ENCODE results near the gene FBXW8.

DNA sequence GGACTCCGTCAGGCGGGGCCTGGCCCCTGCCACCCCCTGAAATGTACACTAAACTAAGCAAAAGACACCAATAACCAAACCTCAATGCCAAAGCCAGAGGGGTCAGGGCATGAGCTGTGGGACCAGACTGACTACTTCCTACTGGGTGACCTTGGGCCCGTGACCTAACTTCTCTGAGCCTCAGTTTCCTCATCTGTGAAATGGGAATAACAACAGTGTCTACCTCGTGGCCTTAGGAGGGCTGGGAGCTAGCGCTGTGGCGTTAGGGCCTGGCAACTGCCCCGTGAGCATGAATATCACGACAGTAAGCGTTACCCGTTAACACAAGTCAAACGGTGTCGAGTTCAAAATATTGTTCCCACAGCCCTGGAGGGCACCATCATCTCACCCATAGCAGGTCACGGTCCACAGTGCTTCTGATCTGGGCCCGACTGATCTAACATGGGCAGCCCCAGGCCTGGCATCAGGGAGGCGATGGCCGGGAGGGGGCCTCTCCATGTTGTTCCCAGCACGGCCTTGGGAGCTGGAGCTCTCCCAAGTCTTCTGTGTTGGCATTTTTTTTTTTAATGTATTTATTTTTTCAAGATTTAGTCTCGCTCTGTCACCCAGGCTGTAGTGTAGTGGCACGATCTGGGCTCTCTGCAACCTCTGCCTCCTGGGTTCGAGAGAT, 136.2 kb downstream of the FBXW8 start:
- TF ChIP-seq, protein P1, sequence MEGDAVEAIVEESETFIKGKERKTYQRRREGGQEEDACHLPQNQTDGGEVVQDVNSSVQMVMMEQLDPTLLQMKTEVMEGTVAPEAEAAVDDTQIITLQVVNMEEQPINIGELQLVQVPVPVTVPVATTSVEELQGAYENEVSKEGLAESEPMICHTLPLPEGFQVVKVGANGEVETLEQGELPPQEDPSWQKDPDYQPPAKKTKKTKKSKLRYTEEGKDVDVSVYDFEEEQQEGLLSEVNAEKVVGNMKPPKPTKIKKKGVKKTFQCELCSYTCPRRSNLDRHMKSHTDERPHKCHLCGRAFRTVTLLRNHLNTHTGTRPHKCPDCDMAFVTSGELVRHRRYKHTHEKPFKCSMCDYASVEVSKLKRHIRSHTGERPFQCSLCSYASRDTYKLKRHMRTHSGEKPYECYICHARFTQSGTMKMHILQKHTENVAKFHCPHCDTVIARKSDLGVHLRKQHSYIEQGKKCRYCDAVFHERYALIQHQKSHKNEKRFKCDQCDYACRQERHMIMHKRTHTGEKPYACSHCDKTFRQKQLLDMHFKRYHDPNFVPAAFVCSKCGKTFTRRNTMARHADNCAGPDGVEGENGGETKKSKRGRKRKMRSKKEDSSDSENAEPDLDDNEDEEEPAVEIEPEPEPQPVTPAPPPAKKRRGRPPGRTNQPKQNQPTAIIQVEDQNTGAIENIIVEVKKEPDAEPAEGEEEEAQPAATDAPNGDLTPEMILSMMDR (IDR thresholded peaks at IDR 0.05): no peak
- no peak for TF ChIP-seq POLR2A (IDR thresholded peaks at IDR 0.05)

Measured in thyroid gland (tissue), 4 donors.